NCI-H82 treated with DMSO at 0.1 percent for 48 hours (cell line): ENCODE measurements around the gene GHRH.

Experiments
- DNase-seq: peaks from one replicate; lab custom pipeline; 2025; ENCODE audit not compliant: unreplicated experiment; lab: John Stamatoyannopoulos, UW

GHRH gene

DNA sequence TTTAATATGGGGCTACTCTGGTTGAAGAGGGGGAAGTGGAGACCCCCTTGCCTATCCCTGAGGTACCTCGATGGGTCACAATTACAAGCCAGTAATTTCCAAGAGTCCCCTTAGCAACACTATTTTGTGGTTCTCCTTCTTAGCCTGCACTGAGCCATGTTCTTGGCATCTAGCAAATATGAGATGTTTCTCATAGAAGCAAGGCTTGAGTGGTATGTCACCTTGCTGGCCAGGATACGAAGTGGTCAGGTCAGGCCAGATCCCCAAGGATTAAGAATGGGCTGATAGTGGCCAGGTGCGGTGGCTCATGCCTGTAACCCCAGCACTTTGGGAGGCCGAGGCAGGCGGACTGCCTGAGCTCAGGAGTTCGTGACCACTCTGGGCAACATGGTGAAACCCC lies 2.1 kb upstream of the GHRH start:
- DNase-seq: no peak

DNA sequence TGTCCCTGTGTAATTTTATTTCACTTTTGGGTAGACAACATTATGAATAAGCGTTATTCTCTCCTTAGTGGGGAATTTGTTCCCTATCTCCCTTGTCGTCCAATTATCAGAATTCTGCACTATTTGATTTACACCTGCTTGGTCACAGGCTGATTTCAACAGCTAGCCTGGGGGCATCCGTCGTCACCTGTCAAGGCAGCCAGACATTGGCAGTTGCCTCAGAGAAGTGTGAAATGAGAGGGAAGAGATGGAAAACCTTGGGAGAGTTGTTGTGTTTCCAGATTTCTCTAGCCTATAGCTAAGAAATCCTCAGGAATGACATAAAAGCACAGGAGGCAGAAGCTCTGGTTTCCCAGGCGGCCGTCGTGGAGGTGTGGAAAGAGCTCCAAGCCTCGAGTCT lies 891 bp upstream of the GHRH start:
- no peak for DNase-seq

DNA sequence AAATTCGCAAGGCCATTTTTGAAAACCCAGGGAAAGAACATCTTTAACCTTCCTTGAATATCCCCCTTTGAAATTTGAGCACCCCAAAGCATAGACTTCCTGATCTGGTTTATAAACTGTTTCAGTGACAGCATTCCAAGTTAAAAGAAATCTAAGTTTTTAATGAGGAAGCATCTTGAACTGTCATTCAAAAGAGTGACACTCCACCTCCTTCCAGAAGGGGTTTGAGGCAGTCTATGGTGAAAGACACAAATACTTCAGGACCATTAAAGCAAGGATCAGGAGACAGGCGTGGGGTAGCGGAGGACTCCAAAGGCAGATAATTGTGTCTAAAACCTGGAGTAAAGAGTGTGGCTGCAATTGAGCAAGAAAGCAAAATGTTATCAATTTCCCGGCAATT lies 691 bp downstream of the GHRH start:
- DNase-seq: no peak

DNA sequence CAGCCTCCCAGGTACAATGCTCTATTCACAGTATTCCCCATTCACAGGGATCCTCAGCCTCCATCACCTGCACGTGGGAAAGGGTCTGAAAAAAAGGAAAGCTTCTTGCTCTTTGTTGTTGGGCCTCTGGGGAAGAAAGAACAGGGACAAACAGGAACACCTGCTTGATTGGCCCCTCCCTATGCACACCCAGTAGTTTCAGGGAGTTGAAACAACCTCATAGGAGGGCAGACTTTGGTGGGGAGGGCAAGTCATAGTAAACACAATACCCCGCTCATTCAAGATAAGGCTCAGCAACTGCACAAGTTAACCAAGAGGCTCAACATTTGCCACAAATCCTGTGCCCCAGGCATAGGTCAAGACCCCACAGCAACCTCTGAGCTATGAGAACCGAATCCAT lies 1.7 kb downstream of the GHRH start:
- DNase-seq: no peak

DNA sequence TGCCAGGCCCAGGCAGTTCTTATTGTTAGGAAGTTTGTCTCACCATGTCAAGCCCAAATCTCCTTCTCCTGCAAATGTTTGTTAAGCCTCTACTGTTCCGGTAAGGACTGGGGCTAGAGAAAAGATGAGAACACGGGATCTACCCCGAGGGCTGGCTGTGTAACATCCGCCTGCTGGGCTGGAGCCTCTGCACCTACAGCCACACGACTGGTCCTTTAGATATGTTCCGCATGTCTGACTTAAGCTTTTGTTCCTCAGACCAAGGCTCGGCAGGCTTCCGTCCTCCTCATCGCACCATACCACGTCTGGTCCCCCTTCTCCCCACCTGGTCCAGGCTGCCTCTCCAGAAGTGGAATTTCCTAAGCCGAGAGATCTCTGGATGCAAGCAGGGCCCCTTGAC lies 2.6 kb downstream of the GHRH start:
- DNase-seq: no peak

DNA sequence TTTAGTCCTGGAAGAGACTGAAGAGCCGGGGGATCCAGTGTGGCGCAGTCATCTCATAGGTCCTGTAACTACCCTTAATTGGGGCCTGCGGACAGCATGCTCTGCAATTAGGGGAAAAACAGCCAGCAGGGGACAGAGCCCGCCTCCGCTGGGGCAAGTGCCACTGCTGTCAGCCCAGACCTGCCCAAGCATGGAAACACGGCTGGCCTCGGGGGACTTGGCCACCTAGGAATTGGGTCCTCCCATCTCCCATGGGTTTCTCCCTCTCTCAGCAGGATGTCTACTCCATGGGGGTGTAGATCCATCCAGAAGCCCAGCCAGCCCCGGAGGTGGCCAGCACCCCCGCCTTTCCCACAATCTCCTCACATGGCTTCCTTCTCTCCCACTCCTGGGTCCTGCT lies 3.6 kb downstream of the GHRH start:
- no peak for DNase-seq

GRCh38 chr20:37257530-37257929 lies 4.1 kb downstream of the GHRH start:
- DNase-seq: no peak

DNA sequence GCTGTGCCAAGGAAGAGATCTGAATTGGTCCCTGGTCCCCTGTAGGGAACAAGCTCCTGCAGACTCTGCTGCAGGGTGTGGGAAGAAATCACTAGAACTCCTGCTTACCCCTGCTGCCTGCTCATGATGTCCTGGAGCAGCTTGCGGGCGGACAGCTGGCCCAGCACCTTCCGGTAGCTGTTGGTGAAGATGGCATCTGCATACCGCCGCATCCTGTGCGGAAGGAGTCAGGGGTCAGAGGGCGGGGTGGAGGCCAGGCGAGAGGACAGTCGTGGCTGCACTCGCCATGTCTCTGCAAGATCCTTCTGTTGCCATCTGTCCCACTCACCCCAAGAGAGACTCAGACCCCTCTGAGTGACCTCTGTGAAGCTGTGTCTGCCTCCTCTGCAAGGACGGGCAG lies 5.3 kb downstream of the GHRH start:
- no peak for DNase-seq

- DNase-seq: no peak
Observed at GRCh38 chr20:37254114-37254878, 7.3 kb downstream of the GHRH start.

- no peak for DNase-seq
Observed at GRCh38 chr20:37253087-37253486, 8.5 kb downstream of the GHRH start.

DNA sequence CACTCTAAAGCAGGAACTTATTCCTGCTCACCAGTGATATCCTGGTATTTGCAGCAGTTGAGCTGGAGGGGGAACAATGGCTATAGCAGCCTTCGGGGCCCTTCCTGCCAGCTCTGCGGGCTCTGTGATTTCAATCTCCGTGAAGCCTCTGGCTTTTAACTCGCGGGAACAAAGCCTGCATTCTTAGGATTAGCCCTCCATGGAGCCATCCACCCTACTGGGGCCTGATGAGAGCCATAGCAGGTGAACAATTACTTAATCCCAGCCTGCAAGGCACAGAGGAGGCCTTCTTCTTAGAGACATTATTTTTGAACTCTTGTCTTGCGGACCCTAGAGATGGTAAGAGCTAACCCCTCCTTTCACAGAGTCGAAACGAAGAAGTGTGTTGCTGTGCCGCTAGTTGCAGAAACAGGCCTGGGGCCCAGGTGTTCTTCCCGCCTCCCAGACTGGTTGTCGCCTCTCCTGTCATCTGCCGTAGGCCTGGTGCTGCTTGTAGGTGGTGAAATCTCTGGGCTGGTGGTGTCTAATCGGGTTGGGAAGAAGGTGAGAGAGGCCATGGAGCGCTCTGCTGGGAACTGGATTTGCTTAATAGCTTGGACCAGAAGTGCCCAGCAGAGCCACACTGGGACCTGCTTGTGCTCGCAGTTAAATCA lies 9.7 kb downstream of the GHRH start:
- no peak for DNase-seq

- DNase-seq: no peak
Observed at GRCh38 chr20:37249304-37249703, 12.3 kb downstream of the GHRH start.

DNA sequence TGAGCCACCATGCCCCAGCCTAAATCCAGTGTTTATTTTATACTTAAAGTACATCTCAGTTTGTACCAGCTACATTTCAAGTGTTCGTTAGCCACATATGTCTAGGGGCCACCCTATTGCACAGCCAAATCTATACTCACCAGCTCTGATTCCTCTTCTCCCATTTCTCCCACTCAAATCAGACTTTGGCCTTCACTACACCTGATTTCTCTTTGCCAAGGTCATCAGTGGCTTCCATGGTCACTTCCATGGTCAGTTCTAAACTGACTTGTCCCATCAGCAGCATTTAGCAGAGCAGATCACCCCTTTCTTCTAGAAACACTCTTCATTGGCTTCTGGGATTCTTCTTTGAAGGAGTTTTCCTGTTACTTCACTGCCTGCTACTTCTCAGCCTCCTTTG lies 14.1 kb downstream of the GHRH start:
- no peak for DNase-seq

DNA sequence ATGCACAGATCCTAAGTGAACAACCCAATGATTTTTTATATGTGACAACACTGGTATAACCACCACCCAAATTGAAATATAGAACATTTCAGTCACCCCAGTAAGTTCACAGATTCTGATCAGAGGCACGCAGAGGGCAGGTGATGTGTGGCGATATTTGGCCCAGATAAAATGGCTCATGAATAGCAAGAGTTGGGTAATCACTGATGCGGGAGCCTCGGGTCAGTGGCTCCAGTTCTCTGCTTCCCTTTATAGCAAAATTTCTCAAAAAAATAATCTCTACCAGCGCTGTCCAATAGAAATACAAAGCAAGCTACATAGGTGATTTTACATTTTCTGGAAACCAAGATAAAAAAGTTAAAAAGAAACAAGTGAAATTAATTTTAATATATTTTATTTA lies 14.9 kb downstream of the GHRH start:
- no peak for DNase-seq

- DNase-seq: no peak
Observed at GRCh38 chr20:37245216-37246150, 16.1 kb downstream of the GHRH start.

DNA sequence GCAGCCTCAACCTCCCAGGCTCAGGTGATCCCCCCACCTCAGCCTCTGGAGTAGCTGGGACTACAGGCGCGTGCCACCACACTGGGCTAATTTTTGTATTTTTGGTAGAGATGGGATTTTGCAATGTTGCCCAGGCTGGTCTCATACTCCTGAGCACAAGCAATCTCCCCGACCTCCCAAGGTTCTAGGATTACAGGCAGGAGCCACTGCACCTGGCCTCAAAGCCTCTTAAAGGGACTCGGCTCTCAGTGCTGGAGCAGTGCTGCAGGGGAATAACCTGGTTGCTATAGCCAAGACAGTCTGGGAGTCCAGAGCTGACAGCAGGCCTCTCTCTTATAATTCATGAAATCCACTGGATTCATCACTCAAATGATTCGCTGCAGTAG lies 17.0 kb downstream of the GHRH start:
- DNase-seq: no peak

- no peak for DNase-seq
Observed at GRCh38 chr20:37243937-37244571, 17.6 kb downstream of the GHRH start.

- no peak for DNase-seq
Observed at GRCh38 chr20:37243076-37243936, 18.3 kb downstream of the GHRH start.

- no peak for DNase-seq
Observed at GRCh38 chr20:37242503-37242902, 19.1 kb downstream of the GHRH start.

- no peak for DNase-seq
Observed at GRCh38 chr20:37240337-37241067, 21.1 kb downstream of the GHRH start.
